MM.1S (cell line): ENCODE data around the gene C3orf33.

Source experiments
- DNase-seq: peaks from one replicate; pipeline ENCODE4 v3.0.0-alpha.2; 2015
- H2AFZ ChIP-seq: fragments of 300-600 bp; sonication (generic); 2 replicates; pipeline ENCODE4 v1.6.0; 2016; ENCODE audit warnings: antibody characterized with exemption, low read length
- H3F3A ChIP-seq: fragments of 300-600 bp; sonication (generic); 2 replicates; pipeline ENCODE4 v1.6.1; 2016; ENCODE audit warnings: mild to moderate bottlenecking, antibody characterized with exemption, low read length, moderate library complexity, mixed read lengths; ENCODE audit not compliant: insufficient read depth
- H3K27ac ChIP-seq: fragments of 300-600 bp; sonication (generic); 2 replicates; pipeline ENCODE4 v1.5.1; 2016; ENCODE audit warnings: mild to moderate bottlenecking, low read length
- H3K27me3 ChIP-seq: fragments of 300-600 bp; sonication (generic); replicated peaks from 2 replicates; pipeline ENCODE4 v1.6.0; 2016; ENCODE audit warnings: low read length; ENCODE audit not compliant: insufficient read depth
- H3K36me3 ChIP-seq: fragments of 300-600 bp; sonication (generic); replicated peaks from 2 replicates; pipeline ENCODE4 v1.6.1; 2016; ENCODE audit warnings: mild to moderate bottlenecking, low read length, mixed read lengths; ENCODE audit not compliant: insufficient read depth
- H3K4me1 ChIP-seq: fragments of 300-600 bp; sonication (generic); 2 replicates; pipeline ENCODE4 v1.6.1; 2016; ENCODE audit warnings: low read length, mixed read lengths
- H3K4me2 ChIP-seq: fragments of 300-600 bp; sonication (generic); 2 replicates; pipeline ENCODE4 v1.6.0; 2016; ENCODE audit warnings: low read depth, low read length
- H3K4me3 ChIP-seq: fragments of 300-600 bp; sonication (generic); 2 replicates; pipeline ENCODE4 v1.5.1; 2016; ENCODE audit warnings: low read length, mixed read lengths
- H3K79me2 ChIP-seq: fragments of 300-600 bp; sonication (generic); 2 replicates; pipeline ENCODE4 v1.6.1; 2016; ENCODE audit warnings: mixed run types, low read length, mixed read lengths
- H3K9ac ChIP-seq: fragments of 300-600 bp; sonication (generic); 2 replicates; pipeline ENCODE4 v1.6.1; 2016; ENCODE audit warnings: low read length, mixed read lengths
- H3K9me2 ChIP-seq: fragments of 300-600 bp; sonication (generic); replicated peaks from 2 replicates; pipeline ENCODE4 v1.6.1; 2016; ENCODE audit warnings: mild to moderate bottlenecking, low read length, mixed read lengths; ENCODE audit not compliant: insufficient read depth
- H3K9me3 ChIP-seq: fragments of 300-600 bp; sonication (generic); replicated peaks from 2 replicates; pipeline ENCODE4 v1.6.1; 2016; ENCODE audit warnings: mild to moderate bottlenecking, low read length, mixed read lengths; ENCODE audit not compliant: insufficient read depth
- H4K20me1 ChIP-seq: fragments of 300-600 bp; sonication (generic); 2 replicates; pipeline ENCODE4 v1.6.1; 2016; ENCODE audit warnings: mild to moderate bottlenecking, low read length, moderate library complexity, mixed read lengths; ENCODE audit not compliant: insufficient read depth
- CTCF ChIP-seq: fragments of 300-600 bp; sonication (generic); IDR thresholded peaks from 2 replicates; pipeline ENCODE4 v1.5.1; 2016; ENCODE audit warnings: antibody characterized with exemption, low read length, mixed read lengths
- EZH2 ChIP-seq: fragments of 300-600 bp; sonication (generic); optimal IDR thresholded peaks from 2 replicates; pipeline ENCODE3; 2017; ENCODE audit warnings: low read depth, mild to moderate bottlenecking, antibody characterized with exemption, low read length, mixed read lengths
- EZH2phosphoT487 ChIP-seq: fragments of 300-600 bp; sonication (generic); IDR thresholded peaks from 2 replicates; pipeline ENCODE4 v1.6.1; 2018; ENCODE audit warnings: antibody characterized with exemption, low read length

Gene C3orf33

GRCh38 chr3:155763870-155764463 lies 42.1 kb downstream of the C3orf33 start:
- Histone ChIP-seq H3K36me3 (no peaks in the 10 kb centered on the region), H3K4me1 (no peaks in the 10 kb centered on the region), H3F3A (no peaks in the 10 kb centered on the region), H3K9ac (no peak overlapping the region), H3K27ac (no peak overlapping the region), H3K9me2 (no peaks in the 10 kb centered on the region), H3K9me3 (no peaks in the 10 kb centered on the region), H3K4me2 (no peak overlapping the region), H2AFZ (no peak overlapping the region), H3K4me3 (no peak overlapping the region), H3K27me3 (no peaks in the 10 kb centered on the region), H4K20me1 (no peaks in the 10 kb centered on the region), H3K79me2 (no peaks in the 10 kb centered on the region)
- DNase-seq = no peak
- TF ChIP-seq CTCF (no peak), EZH2 (no peak), EZH2phosphoT487 (no peak)

DNA sequence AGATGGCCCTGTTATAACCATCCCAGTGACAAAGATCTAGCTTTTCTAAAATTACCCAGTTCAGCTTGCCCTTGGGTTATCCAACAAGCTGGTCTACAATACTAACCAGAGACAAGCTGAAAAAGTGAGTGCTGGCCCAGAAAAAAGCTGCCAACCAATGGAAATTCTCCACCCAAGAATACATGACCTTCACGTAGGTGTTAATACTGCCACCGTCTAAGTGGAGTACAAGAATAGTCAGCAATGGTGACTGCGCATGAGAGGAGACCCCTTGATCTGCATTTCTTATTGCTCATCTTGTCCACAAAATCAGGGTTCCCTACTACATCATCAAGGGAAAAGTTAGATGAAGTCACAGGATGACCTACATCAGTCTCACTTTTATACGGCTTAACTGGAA lies 45.4 kb downstream of the C3orf33 start:
- H2AFZ ChIP-seq = no peak overlapping the region
- no peaks in the 10 kb centered on the region for H3K79me2 ChIP-seq
- no peak overlapping the region for H3K27ac ChIP-seq
- H3K9me3 ChIP-seq = no peaks in the 10 kb centered on the region
- H3K9me2 ChIP-seq = no peaks in the 10 kb centered on the region
- no peaks in the 10 kb centered on the region for H3K27me3 ChIP-seq
- DNase-seq = no peak
- H3K4me2 ChIP-seq = no peak overlapping the region
- H3K9ac ChIP-seq = no peak overlapping the region
- H3K36me3 ChIP-seq = no peaks in the 10 kb centered on the region
- TF ChIP-seq EZH2 (no peak), EZH2phosphoT487 (no peak), CTCF (no peak)
- no peaks in the 10 kb centered on the region for H3K4me1 ChIP-seq
- H4K20me1 ChIP-seq = no peaks in the 10 kb centered on the region
- no peak overlapping the region for H3K4me3 ChIP-seq
- H3F3A ChIP-seq = no peaks in the 10 kb centered on the region

DNA sequence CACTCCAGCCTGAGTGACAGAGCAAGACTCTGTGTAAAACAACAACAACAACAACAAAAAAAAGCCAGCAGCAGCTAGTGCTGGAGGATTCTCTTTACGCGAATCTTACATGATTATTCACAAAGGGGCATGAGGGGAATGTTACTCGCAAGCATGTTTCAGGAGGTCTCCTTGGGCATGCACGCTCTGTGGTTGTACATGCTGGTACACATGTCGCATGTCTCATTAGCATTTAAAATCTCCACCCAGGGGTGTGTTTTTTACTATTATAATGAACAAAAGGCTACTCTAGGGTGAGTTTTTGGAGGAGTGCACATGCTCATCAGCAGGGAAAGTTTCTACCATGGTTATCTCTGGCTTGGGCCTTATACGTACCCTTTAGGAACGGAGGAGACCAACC lies 48.5 kb downstream of the C3orf33 start:
- Histone ChIP-seq H3K27ac (no peak overlapping the region), H3K4me3 (no peak overlapping the region), H3K4me2 (no peak overlapping the region), H3K4me1 (no peaks in the 10 kb centered on the region), H3K27me3 (no peaks in the 10 kb centered on the region), H3K79me2 (no peaks in the 10 kb centered on the region), H4K20me1 (no peaks in the 10 kb centered on the region), H2AFZ (no peak overlapping the region), H3F3A (no peaks in the 10 kb centered on the region), H3K9ac (no peak overlapping the region), H3K36me3 (no peaks in the 10 kb centered on the region), H3K9me2 (no peaks in the 10 kb centered on the region), H3K9me3 (no peaks in the 10 kb centered on the region)
- TF ChIP-seq EZH2 (no peak), CTCF (no peak), EZH2phosphoT487 (no peak)
- no peak for DNase-seq
